ENCODE measurements around the gene KAZN. TPM values are rescaled to one million over a fixed set of nuclear protein-coding genes. Genes with fewer than 3 reads are reported as not detected.
A peak's percentile ranks its signal among the peaks of the same experiment; 100 is the strongest.

KAZN gene
- total and polyA plus RNA-seq, 11 donors, result 0.65 to 6.5 (median 2.3) TPM

DNA sequence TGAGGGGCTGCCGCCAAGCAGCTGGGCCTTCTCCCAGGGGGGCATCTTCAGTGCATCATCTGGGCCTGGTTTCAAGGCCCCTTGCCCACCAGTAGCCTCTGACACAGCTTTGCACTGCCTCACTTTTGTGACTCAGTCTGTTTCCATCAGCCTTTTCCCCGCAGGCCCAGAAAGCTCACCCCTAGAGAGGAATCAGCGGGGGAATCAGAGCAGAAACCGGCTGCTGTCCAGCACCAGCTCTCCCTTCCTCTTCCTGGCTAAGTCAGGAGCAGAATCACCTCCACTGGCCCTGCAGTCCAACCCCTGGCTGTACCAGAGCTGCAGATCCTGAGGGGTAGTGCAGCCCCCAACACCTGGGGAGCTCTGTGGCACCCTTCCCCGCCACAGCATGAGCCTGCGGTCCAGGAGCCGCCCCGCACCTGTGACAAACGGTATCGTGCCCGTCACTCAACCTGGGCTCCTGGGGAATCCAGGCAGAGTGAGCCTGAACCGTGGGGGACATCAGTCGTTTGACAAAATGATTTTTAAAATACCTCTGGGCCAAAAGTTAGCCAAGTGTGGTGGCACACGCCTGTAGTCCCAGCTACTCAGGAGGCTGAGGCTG is 471.8 kb downstream of the KAZN start:
- DNase-seq, result peak in 1 of 5 donors; percentile 35
- intact Hi-C loops (cut with DNase I), result no loop called here
- WGBS, 4 donors, result 89 to 93% (median 91%) methylated on average over 13 to 14 of the region's 14 CpGs

DNA sequence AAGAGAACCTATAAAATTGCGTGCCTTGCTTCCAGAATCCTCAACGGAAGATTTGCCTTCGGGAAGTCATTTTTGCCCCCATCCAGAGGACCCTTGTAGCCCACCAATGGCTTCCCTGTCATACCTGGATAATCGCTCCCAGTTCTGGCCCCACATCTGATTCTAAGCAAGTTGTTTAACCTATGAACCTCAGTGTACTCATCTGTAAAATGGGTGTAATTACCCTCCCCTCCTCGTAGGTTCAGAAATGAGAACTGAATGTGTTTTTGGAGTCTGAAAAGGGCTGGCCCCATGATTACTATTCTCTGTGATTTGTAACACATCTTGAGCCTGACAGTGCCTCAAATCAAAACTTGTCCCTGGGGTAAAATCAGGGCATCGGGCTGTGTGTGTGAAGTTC is 473.5 kb downstream of the KAZN start:
- WGBS, 4 donors, result 94 to 98% (median 96%) methylated on average over 6 of the region's 6 CpGs
- Histone ChIP-seq H3K9me3 (no peaks in the 10 kb centered on the region), H3K36me3 (no peaks in the 10 kb centered on the region), H3K4me3 (no peak overlapping the region), H3K4me1 (peaks cover 0 to 8% (median 0%) of the 10 kb centered on the region in 12 donors), H3K27ac (no peak overlapping the region), H3K27me3 (no peaks in the 10 kb centered on the region)
- intact Hi-C loops (cut with DNase I), result no loop called here
- TF ChIP-seq, protein P1, sequence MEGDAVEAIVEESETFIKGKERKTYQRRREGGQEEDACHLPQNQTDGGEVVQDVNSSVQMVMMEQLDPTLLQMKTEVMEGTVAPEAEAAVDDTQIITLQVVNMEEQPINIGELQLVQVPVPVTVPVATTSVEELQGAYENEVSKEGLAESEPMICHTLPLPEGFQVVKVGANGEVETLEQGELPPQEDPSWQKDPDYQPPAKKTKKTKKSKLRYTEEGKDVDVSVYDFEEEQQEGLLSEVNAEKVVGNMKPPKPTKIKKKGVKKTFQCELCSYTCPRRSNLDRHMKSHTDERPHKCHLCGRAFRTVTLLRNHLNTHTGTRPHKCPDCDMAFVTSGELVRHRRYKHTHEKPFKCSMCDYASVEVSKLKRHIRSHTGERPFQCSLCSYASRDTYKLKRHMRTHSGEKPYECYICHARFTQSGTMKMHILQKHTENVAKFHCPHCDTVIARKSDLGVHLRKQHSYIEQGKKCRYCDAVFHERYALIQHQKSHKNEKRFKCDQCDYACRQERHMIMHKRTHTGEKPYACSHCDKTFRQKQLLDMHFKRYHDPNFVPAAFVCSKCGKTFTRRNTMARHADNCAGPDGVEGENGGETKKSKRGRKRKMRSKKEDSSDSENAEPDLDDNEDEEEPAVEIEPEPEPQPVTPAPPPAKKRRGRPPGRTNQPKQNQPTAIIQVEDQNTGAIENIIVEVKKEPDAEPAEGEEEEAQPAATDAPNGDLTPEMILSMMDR (IDR thresholded peaks at IDR 0.05), result no peak
- no peak for TF ChIP-seq POLR2A (IDR thresholded peaks at IDR 0.05)
- ATAC-seq (no peak), DNase-seq (no peak)

More for the DNA sequence above, 471.8 kb downstream of the KAZN start:
- Histone ChIP-seq H3K9me3 (no peaks in the 10 kb centered on the region), H3K27me3 (no peaks in the 10 kb centered on the region), H3K4me3 (no peak overlapping the region), H3K36me3 (no peaks in the 10 kb centered on the region), H3K27ac (no peak overlapping the region), H3K4me1 (no peaks in the 10 kb centered on the region)
- TF ChIP-seq, protein P1 (IDR thresholded peaks at IDR 0.05), result no peak
- no peak for TF ChIP-seq POLR2A (IDR thresholded peaks at IDR 0.05)
- no peak for ATAC-seq

DNA sequence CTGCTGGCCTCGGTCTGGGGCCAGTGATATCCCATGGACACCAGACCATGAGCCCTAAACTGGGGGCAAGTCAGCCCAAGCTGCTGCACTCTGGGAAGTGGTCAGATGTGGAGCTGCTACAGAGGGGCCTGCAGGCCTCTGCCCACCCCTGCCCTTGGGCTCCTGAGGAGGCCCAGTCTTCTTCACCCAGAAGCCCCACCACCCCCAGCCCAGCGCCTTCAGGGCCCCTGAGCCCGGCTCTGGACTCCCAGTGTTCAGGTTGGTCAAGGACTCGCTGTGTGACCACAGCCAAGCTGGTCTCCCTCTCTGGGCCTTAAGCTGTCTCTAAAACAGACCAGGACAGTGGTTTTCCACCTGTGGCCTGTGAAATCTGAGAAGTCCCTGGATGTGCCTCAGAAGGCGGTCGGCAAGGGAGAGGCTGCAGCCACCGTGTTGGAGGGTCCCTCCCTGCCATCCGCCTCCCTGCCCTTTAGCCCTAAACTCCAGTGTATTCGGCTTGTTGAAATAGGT is 475.4 kb downstream of the KAZN start:
- no peak overlapping the region for H3K27ac ChIP-seq
- H3K4me1 ChIP-seq, result peaks cover 0 to 8% (median 0%) of the 10 kb centered on the region in 12 donors
- peak in 1 of 5 donors; percentile 28 for DNase-seq
- no peaks in the 10 kb centered on the region for H3K27me3 ChIP-seq
- H3K36me3 ChIP-seq, result no peaks in the 10 kb centered on the region
- H3K4me3 ChIP-seq, result no peak overlapping the region
- intact Hi-C loops (cut with DNase I), result no loop called here
- no peaks in the 10 kb centered on the region for H3K9me3 ChIP-seq
- TF ChIP-seq, protein P1 (IDR thresholded peaks at IDR 0.05), result no peak
- no peak for TF ChIP-seq POLR2A (IDR thresholded peaks at IDR 0.05)
- 82 to 94% (median 91%) methylated on average over 6 to 9 of the region's 9 CpGs for WGBS, 4 donors
- no peak for ATAC-seq

DNA sequence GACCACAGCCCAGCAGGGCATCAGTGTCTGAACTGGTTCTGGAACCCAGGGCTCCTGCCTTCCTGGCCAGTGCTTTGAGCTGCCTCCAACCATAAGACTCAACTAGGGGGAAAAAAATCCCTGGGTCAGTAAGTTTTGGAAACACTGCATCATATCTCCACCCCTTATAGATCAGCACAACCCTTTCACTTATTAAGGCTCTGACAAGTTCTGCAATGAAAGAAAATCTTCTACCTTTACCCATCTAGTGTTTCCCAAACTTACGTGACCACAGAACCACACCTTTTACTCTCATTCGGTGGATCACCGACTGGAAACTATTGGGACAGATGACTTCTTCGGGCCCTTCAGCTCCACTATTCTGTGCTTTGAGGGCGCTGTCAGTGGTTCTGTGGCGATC is 476.7 kb downstream of the KAZN start:
- Histone ChIP-seq H3K27ac (no peak overlapping the region), H3K36me3 (no peaks in the 10 kb centered on the region), H3K4me3 (no peak overlapping the region), H3K27me3 (no peaks in the 10 kb centered on the region), H3K9me3 (no peaks in the 10 kb centered on the region), H3K4me1 (peaks cover 0 to 8% (median 0%) of the 10 kb centered on the region in 12 donors)
- ATAC-seq (no peak), DNase-seq (peak in 1 of 5 donors; percentile 20)
- no peak for TF ChIP-seq POLR2A (IDR thresholded peaks at IDR 0.05)
- TF ChIP-seq, protein P1 (IDR thresholded peaks at IDR 0.05), result no peak
- intact Hi-C loops (cut with DNase I), result no loop called here
- WGBS, 4 donors, result 97 to 98% (median 98%) methylated on average over 6 of the region's 6 CpGs
